IMR-90 (cell line): ENCODE results near the gene CAMSAP3. TPM values are rescaled to one million over a fixed set of nuclear protein-coding genes. Genes with fewer than 3 reads are reported as not detected.

Experiments used
- ATAC-seq: fragments of 200-7000 bp; cut with Tn5 transposase; 2 replicates; pipeline ENCODE4 v1.9.1; 2020; ENCODE audit warnings: low read depth, mild to moderate bottlenecking, moderate library complexity
- BruUV-seq: library from RNA; stranded (reverse); fragments of 400-500 nt; replicated peaks from 2 replicates; lab custom pipeline; 2021; lab: Mats Ljungman, UMichigan
- CTCF ChIA-PET: fragments of 300-600 bp; formaldehyde crosslinking; extraction: SDS; loops from one replicate; lab custom pipeline; 2021; ENCODE audit warnings: antibody characterized with exemption; lab: Yijun Ruan, JAX
- POLR2A ChIA-PET: fragments of 300-600 bp; sonication (Branson Sonifier 250); formaldehyde crosslinking; loops from one replicate; lab custom pipeline; 2022; ENCODE audit warnings: antibody characterized with exemption; ENCODE audit not compliant: unreplicated experiment; lab: Charles Lee
- DNase-seq: peaks from one replicate; pipeline ENCODE4 v3.0.0; 2013
- H2AFZ ChIP-seq: replicated peaks from 2 replicates; pipeline ENCODE3; 2013; ENCODE audit warnings: low read length, mild to moderate bottlenecking; ENCODE audit not compliant: poor library complexity
- H2AK5ac ChIP-seq: 2 replicates; pipeline ENCODE4 v1.6.1; 2013; ENCODE audit warnings: low read depth, low read length, inconsistent platforms
- H2AK9ac ChIP-seq: replicated peaks from 2 replicates; pipeline ENCODE3; 2013; ENCODE audit warnings: mild to moderate bottlenecking, low read depth, low read length, moderate library complexity; ENCODE audit not compliant: poor library complexity
- H2BK120ac ChIP-seq: 2 replicates; pipeline ENCODE4 v1.6.1; 2013; ENCODE audit warnings: low read depth, low read length, inconsistent platforms
- H2BK15ac ChIP-seq: 3 replicates; pipeline ENCODE4 v1.6.1; 2013; ENCODE audit warnings: low read depth, low read length, inconsistent platforms
- H2BK20ac ChIP-seq: 2 replicates; pipeline ENCODE4 v1.6.1; 2013; ENCODE audit warnings: low read depth, mild to moderate bottlenecking, inconsistent platforms, low read length, moderate library complexity
- H2BK5ac ChIP-seq: 2 replicates; pipeline ENCODE4 v1.6.1; 2013; ENCODE audit warnings: mild to moderate bottlenecking, low read depth, low read length, inconsistent platforms; ENCODE audit not compliant: poor library complexity, severe bottlenecking
- H3K14ac ChIP-seq: replicated peaks from 2 replicates; pipeline ENCODE4 v1.6.1; 2013; ENCODE audit warnings: low read depth, low read length, inconsistent platforms
- H3K18ac ChIP-seq: 2 replicates; pipeline ENCODE4 v1.6.1; 2013; ENCODE audit warnings: low read depth, low read length, control low read depth
- H3K23ac ChIP-seq: 2 replicates; pipeline ENCODE4 v1.6.1; 2013; ENCODE audit warnings: low read depth, low read length, inconsistent platforms
- H3K27ac ChIP-seq: 2 replicates; pipeline ENCODE4 v1.5.1; 2013; ENCODE audit warnings: mild to moderate bottlenecking, control low read depth, low read length; ENCODE audit not compliant: insufficient read depth
- H3K27me3 ChIP-seq: 2 replicates; pipeline ENCODE4 v1.6.1; 2013; ENCODE audit warnings: low read length; ENCODE audit not compliant: control insufficient read depth, insufficient read depth
- H3K36me3 ChIP-seq: 2 replicates; pipeline ENCODE4 v1.6.1; 2013; ENCODE audit warnings: low read length, mixed read lengths; ENCODE audit not compliant: control insufficient read depth, insufficient read depth
- H3K4ac ChIP-seq: 2 replicates; pipeline ENCODE4 v1.6.1; 2013; ENCODE audit warnings: low read depth, low read length, inconsistent platforms
- H3K4me1 ChIP-seq: 2 replicates; pipeline ENCODE4 v1.6.1; 2013; ENCODE audit warnings: low read length, mixed read lengths; ENCODE audit not compliant: control insufficient read depth, insufficient read depth
- H3K4me2 ChIP-seq: 2 replicates; pipeline ENCODE4 v1.6.1; 2013; ENCODE audit warnings: low read depth, mild to moderate bottlenecking, control low read depth, low read length, moderate library complexity
- H3K4me3 ChIP-seq: 2 replicates; pipeline ENCODE4 v1.5.1; 2013; ENCODE audit warnings: low read depth, mild to moderate bottlenecking, control low read depth, low read length, moderate library complexity; ENCODE audit not compliant: insufficient read depth
- H3K56ac ChIP-seq: 2 replicates; pipeline ENCODE4 v1.6.1; 2013; ENCODE audit warnings: low read length, inconsistent platforms; ENCODE audit not compliant: insufficient read depth; ENCODE audit errors: extremely low read depth
- H3K79me1 ChIP-seq, 2 experiments: 2 replicates each; pipeline ENCODE4 v1.6.1; 2013; ENCODE audit warnings: low read length in 2 of 2, inconsistent platforms in 1 of 2, low read depth in 1 of 2
- H3K9ac ChIP-seq: 2 replicates; pipeline ENCODE4 v1.6.1; 2013; ENCODE audit warnings: low read depth, low read length, control low read depth
- H3K9me1 ChIP-seq: 2 replicates; pipeline ENCODE4 v1.6.1; 2013; ENCODE audit warnings: low read length, inconsistent platforms; ENCODE audit not compliant: insufficient read depth
- H3K9me3 ChIP-seq: 2 replicates; pipeline ENCODE4 v1.6.1; 2013; ENCODE audit warnings: low read length; ENCODE audit not compliant: control insufficient read depth, insufficient read depth
- H4K20me1 ChIP-seq: 2 replicates; pipeline ENCODE4 v1.6.1; 2013; ENCODE audit warnings: low read length, inconsistent platforms; ENCODE audit not compliant: insufficient read depth
- H4K5ac ChIP-seq: 2 replicates; pipeline ENCODE4 v1.6.1; 2013; ENCODE audit warnings: mild to moderate bottlenecking, low read depth, low read length, control low read depth
- H4K8ac ChIP-seq, 2 experiments: 2 replicates each; pipeline ENCODE4 v1.6.1; 2013; ENCODE audit warnings: low read depth in 2 of 2, low read length in 2 of 2, control low read depth in 1 of 2, inconsistent platforms in 1 of 2
- H4K91ac ChIP-seq: 2 replicates; pipeline ENCODE4 v1.6.1; 2013; ENCODE audit warnings: low read depth, low read length, inconsistent platforms; ENCODE audit not compliant: insufficient read depth
- ELK1 ChIP-seq: fragments of 150-350 bp; IDR thresholded peaks from 2 replicates; pipeline ENCODE4 v1.6.1; 2016; ENCODE audit warnings: low read depth, mild to moderate bottlenecking, low read length, moderate library complexity, borderline replicate concordance
- RAD21 ChIP-seq: IDR thresholded peaks from 2 replicates; pipeline ENCODE4 v1.6.1; 2012; ENCODE audit warnings: low read length, improper control_type of control experiment
- RCOR1 ChIP-seq: IDR thresholded peaks from 2 replicates; pipeline ENCODE4 v1.6.1; 2012; ENCODE audit warnings: mild to moderate bottlenecking, low read length, improper control_type of control experiment; ENCODE audit not compliant: insufficient replicate concordance
- SMC3 ChIP-seq: fragments of 150-350 bp; IDR thresholded peaks from 2 replicates; pipeline ENCODE4 v1.6.1; 2016; ENCODE audit warnings: low read depth, mild to moderate bottlenecking, antibody characterized with exemption, low read length, moderate library complexity
- WGBS, 2 experiments: methylation state at CpG; one replicate each; pipeline versions ENCODE4 v1.1.5 to v1.1.7; 2013; ENCODE audit warnings: missing lambda C conversion rate in 2 of 2; ENCODE audit not compliant: insufficient read length in 1 of 2; ENCODE audit errors: extremely low coverage in 2 of 2; 5-methylcytosine and 5-hydroxymethylcytosine counted together
- dilution Hi-C: fragments of 300-500 bp; cut with HindIII; formaldehyde crosslinking; loops from one replicate; pipeline ENCODE4 v1.14.3; 2018; ENCODE audit warnings: low sequenced_read_pairs; ENCODE audit not compliant: unreplicated experiment
- in situ Hi-C: fragments of 300-500 bp; cut with MboI; formaldehyde crosslinking; loops from 3 replicates; pipeline ENCODE4 v1.14.3; 2019; ENCODE audit warnings: low sequenced_read_pairs, inconsistent platforms, mixed read lengths
- intact Hi-C: fragments of 100-400 bp; cut with micrococcal nuclease; formaldehyde crosslinking; loops from 2 replicates; pipeline ENCODE4 v1.10.0; 2022
- polyA plus RNA-seq, 3 experiments: library from polyadenylated mRNA; depleted of rRNA; stranded (reverse); fragments of >200 nt; gene quantifications; 2 replicates each; pipeline ENCODE4 v1.2.3, GENCODE V29; 2012; ENCODE audit warnings: low replicate concordance in 1 of 3
- total RNA-seq: library from RNA; depleted of rRNA; stranded (reverse); fragments of >200 nt; gene quantifications from 2 replicates; pipeline ENCODE4 v1.2.3, GENCODE V29; 2012

CAMSAP3 gene
- total and polyA plus RNA-seq, 2 of the 4 experiments (the other 2 are of a cell fraction) = not detected

DNA sequence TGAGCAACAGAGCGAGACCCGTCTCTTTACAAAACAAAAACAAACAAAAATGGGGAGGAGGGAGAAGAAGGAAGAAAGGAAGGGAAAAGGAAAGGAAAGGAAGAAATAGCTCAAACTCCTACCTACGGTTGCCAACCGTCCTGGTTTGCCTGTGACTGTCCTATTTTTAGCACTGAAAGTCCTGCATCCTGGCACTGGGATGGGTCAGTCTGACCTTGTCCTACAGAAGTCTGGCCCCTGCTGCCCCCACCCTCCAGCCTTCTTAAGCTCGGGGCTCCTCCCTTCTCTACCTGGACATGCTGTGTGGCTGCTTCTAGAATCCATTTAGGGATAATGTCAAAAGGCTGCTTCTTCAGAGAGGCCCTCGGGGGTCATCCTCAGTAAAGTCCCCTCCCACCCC lies 40.0 kb downstream of the CAMSAP3 start:
- ATAC-seq (no peak), DNase-seq (no peak)
- no peaks in the 10 kb centered on the region for H3K4me1 ChIP-seq
- peaks cover 0 to 4% of the 10 kb centered on the region in 2 experiments; a peak in 2 of 4 replicates for H3K79me1 ChIP-seq
- no peak overlapping the region for H2BK120ac ChIP-seq
- H3K4me3 ChIP-seq = no peak overlapping the region
- in situ Hi-C loops (no loop called here), dilution Hi-C loops (no loop called here), intact Hi-C loops (no loop called here)
- BruUV-seq = no TSS peak
- H2BK20ac ChIP-seq = no peak overlapping the region
- H4K91ac ChIP-seq = no peak overlapping the region
- no peak overlapping the region for H3K27ac ChIP-seq
- TF ChIP-seq ELK1 (no peak), SMC3 (no peak), RAD21 (no peak), RCOR1 (no peak)
- H2BK15ac ChIP-seq = no peak overlapping the region
- H2BK5ac ChIP-seq = no peak overlapping the region
- H3K9me1 ChIP-seq = peaks cover 12% of the 10 kb centered on the region
- H3K36me3 ChIP-seq = peaks cover 4% of the 10 kb centered on the region; the same call in 1 of the 2 replicates
- H3K9me3 ChIP-seq = no peaks in the 10 kb centered on the region
- POLR2A ChIA-PET = no interaction called here
- CTCF ChIA-PET = interaction anchor here (1.1 kb wide), 1 partner anchor 67 kb away, joined by 4 read pairs; no protein-coding TSS in a partner anchor
- H4K8ac ChIP-seq = no peak overlapping the region
- H3K4ac ChIP-seq = no peak overlapping the region
- no peak overlapping the region for H3K14ac ChIP-seq
- H3K9ac ChIP-seq = no peak overlapping the region
- H2AK5ac ChIP-seq = no peak overlapping the region
- H3K27me3 ChIP-seq = peaks cover 14% of the 10 kb centered on the region; the same call in 1 of the 2 replicates
- no peak overlapping the region for H3K56ac ChIP-seq
- no peak overlapping the region for H2AK9ac ChIP-seq
- H2AFZ ChIP-seq = no peak overlapping the region
- H3K23ac ChIP-seq = no peak overlapping the region
- no peak overlapping the region for H3K4me2 ChIP-seq
- WGBS, 2 experiments = no CpG with 5 or more reads among the region's 6 CpGs
- H4K5ac ChIP-seq = no peak overlapping the region
- H3K18ac ChIP-seq = no peak overlapping the region
- H4K20me1 ChIP-seq = peaks cover 5% of the 10 kb centered on the region; the same call in 1 of the 2 replicates
